Measurements from ENCODE around the gene PAMR1.

PAMR1 gene

GRCh38 chr11:35413598-35413997 is 111.8 kb downstream of the PAMR1 start:
- WGBS, result 80% methylated on average over 3 of the region's 3 CpGs
- Histone ChIP-seq H3K9me3 (ENCODE audit: control insufficient read depth, low read length) (no peaks in the 10 kb centered on the region), H3K4me2 (ENCODE audit: low read length, poor library complexity, severe bottlenecking) (no peak overlapping the region), H3K4me3 (ENCODE audit: insufficient read depth in 1 of 2, low read depth in 1 of 2, low read length in 2 of 2) (no peak overlapping the region), H3K18ac (ENCODE audit: low read depth in 1 of 2, low read length in 2 of 2) (no peak overlapping the region), H3K36me3 (ENCODE audit: control insufficient read depth in 1 of 2, insufficient read depth in 2 of 2, low read depth in 1 of 2, low read length in 2 of 2) (peaks cover 0 to 61% of the 10 kb centered on the region in 2 experiments), H3K9ac (ENCODE audit: low read length) (no peak overlapping the region), H3K14ac (ENCODE audit: low read length in 2 of 2) (no peak overlapping the region), H4K91ac (ENCODE audit: low read length) (no peak overlapping the region), H2BK120ac (ENCODE audit: low read depth, low read length) (no peak overlapping the region), H2BK5ac (ENCODE audit: low read depth, low read length, poor library complexity, severe bottlenecking) (no peak overlapping the region), H3K4ac (ENCODE audit: low read depth in 1 of 2, low read length in 2 of 2) (no peak overlapping the region), H2AK5ac (ENCODE audit: low read length, severe bottlenecking) (no peak overlapping the region), H2AFZ (ENCODE audit: low read depth, low read length) (no peak overlapping the region), H3K27ac (ENCODE audit: low read length, poor library complexity, severe bottlenecking) (no peak overlapping the region), H3K79me1 (replicated peaks; ENCODE audit: low read length, poor library complexity, severe bottlenecking) (no peaks in the 10 kb centered on the region), H3K4me1 (ENCODE audit: control insufficient read depth, insufficient read depth, low read depth, low read length) (peaks cover 5% of the 10 kb centered on the region), H4K8ac (ENCODE audit: low read length) (no peak overlapping the region), H3K27me3 (ENCODE audit: control insufficient read depth in 1 of 2, insufficient read depth in 1 of 2, low read length in 2 of 2) (peaks cover 0 to 57% of the 10 kb centered on the region in 2 experiments), H2BK12ac (ENCODE audit: low read length in 2 of 2) (no peak overlapping the region), H3K23ac (ENCODE audit: low read length in 2 of 2) (no peak overlapping the region), H2BK15ac (ENCODE audit: low read depth, poor library complexity, severe bottlenecking) (no peak overlapping the region)
- no peak for DNase-seq

DNA sequence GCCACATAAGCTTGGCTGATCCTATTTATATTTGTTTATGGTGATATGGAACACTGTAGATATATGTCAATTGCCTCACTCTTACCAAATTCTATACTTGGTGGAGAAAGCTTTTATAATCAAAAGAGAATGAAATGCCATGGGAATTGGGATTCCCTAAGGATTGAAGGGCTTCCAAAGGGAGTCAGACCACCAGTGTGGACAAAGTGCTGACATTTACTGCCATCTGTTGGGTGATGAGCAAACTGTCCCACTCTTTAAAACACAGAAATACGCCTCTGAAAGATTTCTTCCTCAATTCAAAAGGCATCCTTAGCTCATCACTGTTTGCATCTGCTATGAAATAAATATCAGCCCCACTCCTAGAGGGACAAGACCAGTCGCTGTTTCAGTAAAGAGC is 113.1 kb downstream of the PAMR1 start:
- Histone ChIP-seq H3K27ac (ENCODE audit: low read length, poor library complexity, severe bottlenecking) (no peak overlapping the region), H3K9ac (ENCODE audit: low read length) (no peak overlapping the region), H3K79me1 (replicated peaks; ENCODE audit: low read length, poor library complexity, severe bottlenecking) (no peaks in the 10 kb centered on the region), H3K36me3 (ENCODE audit: control insufficient read depth in 1 of 2, insufficient read depth in 2 of 2, low read depth in 1 of 2, low read length in 2 of 2) (peaks cover 0 to 72% of the 10 kb centered on the region in 2 experiments), H3K4me3 (ENCODE audit: insufficient read depth in 1 of 2, low read depth in 1 of 2, low read length in 2 of 2) (no peak overlapping the region), H2BK15ac (ENCODE audit: low read depth, poor library complexity, severe bottlenecking) (no peak overlapping the region), H3K27me3 (ENCODE audit: control insufficient read depth in 1 of 2, insufficient read depth in 1 of 2, low read length in 2 of 2) (peaks cover 0 to 49% of the 10 kb centered on the region in 2 experiments), H4K91ac (ENCODE audit: low read length) (no peak overlapping the region), H3K4me2 (ENCODE audit: low read length, poor library complexity, severe bottlenecking) (no peak overlapping the region), H3K9me3 (ENCODE audit: control insufficient read depth, low read length) (no peaks in the 10 kb centered on the region), H3K18ac (ENCODE audit: low read depth in 1 of 2, low read length in 2 of 2) (no peak overlapping the region), H2BK120ac (ENCODE audit: low read depth, low read length) (no peak overlapping the region), H2BK12ac (ENCODE audit: low read length in 2 of 2) (no peak overlapping the region), H3K14ac (ENCODE audit: low read length in 2 of 2) (no peak overlapping the region), H3K4me1 (ENCODE audit: control insufficient read depth, insufficient read depth, low read depth, low read length) (no peaks in the 10 kb centered on the region), H2AFZ (ENCODE audit: low read depth, low read length) (no peak overlapping the region), H3K4ac (ENCODE audit: low read depth in 1 of 2, low read length in 2 of 2) (no peak overlapping the region), H2BK5ac (ENCODE audit: low read depth, low read length, poor library complexity, severe bottlenecking) (no peak overlapping the region), H2AK5ac (ENCODE audit: low read length, severe bottlenecking) (no peak overlapping the region), H3K23ac (ENCODE audit: low read length in 2 of 2) (no peak overlapping the region), H4K8ac (ENCODE audit: low read length) (no peak overlapping the region)
- DNase-seq, result peak; percentile 35
- 49% methylated on average over 2 of the region's 2 CpGs for WGBS

GRCh38 chr11:35407041-35407440 is 118.4 kb downstream of the PAMR1 start:
- peaks cover 0 to 30% of the 10 kb centered on the region in 2 experiments for H3K27me3 ChIP-seq (ENCODE audit: control insufficient read depth in 1 of 2, insufficient read depth in 1 of 2, low read length in 2 of 2)
- no peak overlapping the region for H2AK5ac ChIP-seq (ENCODE audit: low read length, severe bottlenecking)
- H3K23ac ChIP-seq (ENCODE audit: low read length in 2 of 2), result no peak overlapping the region
- DNase-seq, result no peak
- no peak overlapping the region for H2AFZ ChIP-seq (ENCODE audit: low read depth, low read length)
- no peak overlapping the region for H2BK12ac ChIP-seq (ENCODE audit: low read length in 2 of 2)
- no peak overlapping the region for H2BK5ac ChIP-seq (ENCODE audit: low read depth, low read length, poor library complexity, severe bottlenecking)
- H3K79me1 ChIP-seq (replicated peaks; ENCODE audit: low read length, poor library complexity, severe bottlenecking), result no peaks in the 10 kb centered on the region
- H3K4me3 ChIP-seq (ENCODE audit: insufficient read depth in 1 of 2, low read depth in 1 of 2, low read length in 2 of 2), result no peak overlapping the region
- peaks cover 3% of the 10 kb centered on the region for H3K4me1 ChIP-seq (ENCODE audit: control insufficient read depth, insufficient read depth, low read depth, low read length)
- WGBS, result 93% methylated on average over 1 of the region's 1 CpG
- H3K4ac ChIP-seq (ENCODE audit: low read depth in 1 of 2, low read length in 2 of 2), result no peak overlapping the region
- no peaks in the 10 kb centered on the region for H3K9me3 ChIP-seq (ENCODE audit: control insufficient read depth, low read length)
- H3K9ac ChIP-seq (ENCODE audit: low read length), result no peak overlapping the region
- H3K14ac ChIP-seq (ENCODE audit: low read length in 2 of 2), result no peak overlapping the region
- no peak overlapping the region for H3K18ac ChIP-seq (ENCODE audit: low read depth in 1 of 2, low read length in 2 of 2)
- no peak overlapping the region for H3K27ac ChIP-seq (ENCODE audit: low read length, poor library complexity, severe bottlenecking)
- H4K8ac ChIP-seq (ENCODE audit: low read length), result no peak overlapping the region
- H4K91ac ChIP-seq (ENCODE audit: low read length), result no peak overlapping the region
- no peak overlapping the region for H2BK120ac ChIP-seq (ENCODE audit: low read depth, low read length)
- H3K4me2 ChIP-seq (ENCODE audit: low read length, poor library complexity, severe bottlenecking), result no peak overlapping the region
- H3K36me3 ChIP-seq (ENCODE audit: control insufficient read depth in 1 of 2, insufficient read depth in 2 of 2, low read depth in 1 of 2, low read length in 2 of 2), result peaks cover 0 to 89% of the 10 kb centered on the region in 2 experiments
- H2BK15ac ChIP-seq (ENCODE audit: low read depth, poor library complexity, severe bottlenecking), result no peak overlapping the region

GRCh38 chr11:35404388-35404775 is 121.0 kb downstream of the PAMR1 start:
- Histone ChIP-seq H2AFZ (ENCODE audit: low read depth, low read length) (peak overlapping the region; percentile 73), H3K27me3 (ENCODE audit: control insufficient read depth in 1 of 2, insufficient read depth in 1 of 2, low read length in 2 of 2) (peaks cover 0 to 21% of the 10 kb centered on the region in 2 experiments), H2BK5ac (ENCODE audit: low read depth, low read length, poor library complexity, severe bottlenecking) (no peak overlapping the region), H3K27ac (ENCODE audit: low read length, poor library complexity, severe bottlenecking) (no peak overlapping the region), H3K4me3 (ENCODE audit: insufficient read depth in 1 of 2, low read depth in 1 of 2, low read length in 2 of 2) (no peak overlapping the region), H2BK120ac (ENCODE audit: low read depth, low read length) (no peak overlapping the region), H2AK5ac (ENCODE audit: low read length, severe bottlenecking) (no peak overlapping the region), H3K4me1 (ENCODE audit: control insufficient read depth, insufficient read depth, low read depth, low read length) (peaks cover 3% of the 10 kb centered on the region), H3K18ac (ENCODE audit: low read depth in 1 of 2, low read length in 2 of 2) (no peak overlapping the region), H3K9ac (ENCODE audit: low read length) (peak overlapping the region; percentile 33), H3K9me3 (ENCODE audit: control insufficient read depth, low read length) (no peaks in the 10 kb centered on the region), H2BK12ac (ENCODE audit: low read length in 2 of 2) (no peak overlapping the region), H2BK15ac (ENCODE audit: low read depth, poor library complexity, severe bottlenecking) (peak overlapping the region; percentile 60), H3K79me1 (replicated peaks; ENCODE audit: low read length, poor library complexity, severe bottlenecking) (no peaks in the 10 kb centered on the region), H3K36me3 (ENCODE audit: control insufficient read depth in 1 of 2, insufficient read depth in 2 of 2, low read depth in 1 of 2, low read length in 2 of 2) (peaks cover 0 to 90% of the 10 kb centered on the region in 2 experiments), H3K23ac (ENCODE audit: low read length in 2 of 2) (no peak overlapping the region), H4K91ac (ENCODE audit: low read length) (no peak overlapping the region), H4K8ac (ENCODE audit: low read length) (no peak overlapping the region), H3K4ac (ENCODE audit: low read depth in 1 of 2, low read length in 2 of 2) (no peak overlapping the region), H3K4me2 (ENCODE audit: low read length, poor library complexity, severe bottlenecking) (no peak overlapping the region), H3K14ac (ENCODE audit: low read length in 2 of 2) (no peak overlapping the region)
- DNase-seq, result peak; percentile 53
- 34% methylated on average over 7 of the region's 7 CpGs for WGBS

All from mesenchymal stem cell (in vitro differentiated cells and primary cell).